ENCODE results near the gene PLXNB3.
"Not testable (repeated sequence)": the region's sequence is repeated elsewhere in the genome, so short reads cannot be mapped to it uniquely, and the experiment has no call there.

PLXNB3 gene

GRCh38 chrX:153733651-153734240 lies 30.3 kb upstream of the PLXNB3 start:
- DNase-seq: no peak

GRCh38 chrX:153734871-153735270 lies 29.2 kb upstream of the PLXNB3 start:
- no peak for DNase-seq

GRCh38 chrX:153735274-153735673 lies 28.8 kb upstream of the PLXNB3 start:
- DNase-seq: no peak

- no peak for DNase-seq
These were observed 27.8 kb upstream of the PLXNB3 start for GRCh38 chrX:153736071-153736820.

GRCh38 chrX:153736871-153737441 lies 27.1 kb upstream of the PLXNB3 start:
- DNase-seq: no peak

- DNase-seq: no peak
These were observed 25.9 kb upstream of the PLXNB3 start for GRCh38 chrX:153738056-153738605.

- no peak for DNase-seq
These were observed 24.1 kb upstream of the PLXNB3 start for GRCh38 chrX:153739754-153740486.

GRCh38 chrX:153740631-153741222 lies 23.3 kb upstream of the PLXNB3 start:
- DNase-seq: no peak

- no peak for DNase-seq
These were observed 22.6 kb upstream of the PLXNB3 start for GRCh38 chrX:153741446-153741845.

- not testable (repeated sequence) for DNase-seq
These were observed 21.9 kb upstream of the PLXNB3 start for GRCh38 chrX:153742111-153742510.

- not testable (repeated sequence) for DNase-seq
These were observed 21.1 kb upstream of the PLXNB3 start for GRCh38 chrX:153742796-153743467.

- DNase-seq: not testable (repeated sequence)
These were observed 20.4 kb upstream of the PLXNB3 start for GRCh38 chrX:153743468-153744209.

GRCh38 chrX:153744210-153745066 lies 19.6 kb upstream of the PLXNB3 start:
- DNase-seq: no peak

- DNase-seq: not testable (repeated sequence)
These were observed 19.0 kb upstream of the PLXNB3 start for GRCh38 chrX:153745067-153745433.

GRCh38 chrX:153746359-153746758 lies 17.7 kb upstream of the PLXNB3 start:
- DNase-seq: no peak

- DNase-seq: not testable (repeated sequence)
These were observed 17.1 kb upstream of the PLXNB3 start for GRCh38 chrX:153746991-153747390.

- not testable (repeated sequence) for DNase-seq
These were observed 15.0 kb upstream of the PLXNB3 start for GRCh38 chrX:153749017-153749416.

- DNase-seq: no peak
These were observed 13.8 kb upstream of the PLXNB3 start for GRCh38 chrX:153750127-153750774.

- DNase-seq: no peak
These were observed 8.9 kb upstream of the PLXNB3 start for GRCh38 chrX:153755136-153755535.

GRCh38 chrX:153761863-153762262 lies 2.2 kb upstream of the PLXNB3 start:
- no peak for DNase-seq

Data from suppressor macrophage treated with lipopolysaccharide for 4 hours (primary cell).